HEK293 (cell line): ENCODE measurements around the gene KLF13.
A peak's percentile ranks its signal among the peaks of the same experiment; 100 is the strongest.

ENCODE experiments used
- ATF2 ChIP-seq: fragments of 450-650 bp; formaldehyde crosslinking; IDR thresholded peaks from 2 replicates; pipeline ENCODE4 v1.5.1; 2016; ENCODE audit warnings: missing biosample characterization, missing genetic modification characterization, low read depth
- CTCF ChIP-seq: fragments of 450-650 bp; formaldehyde crosslinking; IDR thresholded peaks from 2 replicates; pipeline ENCODE4 v1.5.1; 2016; ENCODE audit warnings: missing biosample characterization, missing genetic modification characterization
- EGR2 ChIP-seq: fragments of 450-650 bp; formaldehyde crosslinking; IDR thresholded peaks from 2 replicates; pipeline ENCODE4 v1.5.1; 2016; ENCODE audit warnings: low read depth, missing biosample characterization, missing genetic modification characterization
- SP2 ChIP-seq: fragments of 450-650 bp; formaldehyde crosslinking; IDR thresholded peaks from 2 replicates; pipeline ENCODE4 v1.5.1; 2016; ENCODE audit warnings: missing biosample characterization, missing genetic modification characterization
- SP3 ChIP-seq: fragments of 450-650 bp; formaldehyde crosslinking; IDR thresholded peaks from 2 replicates; pipeline ENCODE4 v1.5.1; 2016; ENCODE audit warnings: missing biosample characterization, missing genetic modification characterization
- YY1 ChIP-seq: fragments of 450-650 bp; formaldehyde crosslinking; IDR thresholded peaks from 2 replicates; pipeline ENCODE4 v1.5.1; 2018; ENCODE audit warnings: missing biosample characterization, missing genetic modification characterization
- ZBTB26 ChIP-seq: fragments of 450-650 bp; formaldehyde crosslinking; optimal IDR thresholded peaks from 2 replicates; pipeline ENCODE3; 2016; ENCODE audit warnings: missing biosample characterization, mild to moderate bottlenecking, missing genetic modification characterization
- ZEB2 ChIP-seq: fragments of 450-650 bp; formaldehyde crosslinking; IDR thresholded peaks from 2 replicates; pipeline ENCODE4 v1.5.1; 2016; ENCODE audit warnings: missing biosample characterization, missing genetic modification characterization
- ZNF211 ChIP-seq: fragments of 450-650 bp; formaldehyde crosslinking; IDR thresholded peaks from 2 replicates; pipeline ENCODE4 v1.5.1; 2016; ENCODE audit warnings: low read depth, missing biosample characterization, missing genetic modification characterization
- ZNF223 ChIP-seq: fragments of 450-650 bp; formaldehyde crosslinking; IDR thresholded peaks from 2 replicates; pipeline ENCODE4 v1.5.1; 2016; ENCODE audit warnings: missing biosample characterization, missing genetic modification characterization
- ZNF239 ChIP-seq: fragments of 450-650 bp; formaldehyde crosslinking; IDR thresholded peaks from 2 replicates; pipeline ENCODE4 v1.5.1; 2016; ENCODE audit warnings: missing biosample characterization, missing genetic modification characterization
- ZNF311 ChIP-seq: fragments of 450-650 bp; formaldehyde crosslinking; IDR thresholded peaks from 2 replicates; pipeline ENCODE4 v1.5.1; 2017; ENCODE audit warnings: missing biosample characterization, missing genetic modification characterization, borderline replicate concordance
- ZNF518A ChIP-seq: fragments of 450-650 bp; formaldehyde crosslinking; conservative IDR thresholded peaks from 2 replicates; pipeline ENCODE4 v1.5.1; 2016; ENCODE audit warnings: low read depth, missing biosample characterization, missing genetic modification characterization

GRCh38 chr15:31325595-31326155 lies 960 bp upstream of the KLF13 start:
- TF ChIP-seq ATF2 (tag by site-specific recombination) (no peak), EGR2 (tag by site-specific recombination) (no peak), YY1 (no peak), CTCF (no peak), SP3 (no peak), SP2 (no peak), ZNF518A (no peak), ZNF211 (tag by site-specific recombination) (no peak), ZBTB26 (tag by site-specific recombination) (peak; percentile 67), ZEB2 (tag by site-specific recombination) (no peak), ZNF223 (tag by site-specific recombination) (0 out of 2 replicates have a peak, but pooled peaks have one; percentile 63), ZNF239 (no peak), ZNF311 (tag by site-specific recombination) (no peak)
